H1 (cell line): ENCODE data around the gene ASB16. TPM values are rescaled to one million over a fixed set of nuclear protein-coding genes. Genes with fewer than 3 reads are reported as not detected.
A peak's percentile ranks its signal among the peaks of the same experiment; 100 is the strongest.

Source experiments
- CTCF ChIA-PET: fragments of 300-600 bp; sonication (Branson Sonifier 250); formaldehyde crosslinking; loops from one replicate; lab custom pipeline; 2021; ENCODE audit not compliant: partially characterized antibody; lab: Charles Lee
- POLR2A ChIA-PET: fragments of 300-600 bp; sonication (Branson Sonifier 250); formaldehyde crosslinking; loops from one replicate; lab custom pipeline; 2021; ENCODE audit warnings: inconsistent platforms; ENCODE audit not compliant: partially characterized antibody; lab: Charles Lee
- DNase-seq, 2 experiments: peaks; one replicate each; pipeline versions ENCODE4 v3.0.0 to v3.0.0-alpha.2; 2010 to 2022; ENCODE audit warnings: low spot score in 2 of 2, low read depth in 1 of 2, mixed read lengths in 1 of 2
- FAIRE-seq: peaks from 2 replicates; lab custom pipeline; 2011; peaks lifted over from hg19 to GRCh38; lab: Jason Lieb, UNC
- H2AFZ ChIP-seq: 2 replicates; pipeline ENCODE4 v1.8.1; 2012; ENCODE audit warnings: low read length, inconsistent platforms
- H2AK5ac ChIP-seq: 2 replicates; pipeline ENCODE4 v1.6.1; 2013; ENCODE audit warnings: low read depth, low read length
- H2BK120ac ChIP-seq: replicated peaks from 2 replicates; pipeline ENCODE3; 2013; ENCODE audit warnings: low read depth, low read length, inconsistent platforms
- H2BK12ac ChIP-seq: 2 replicates; pipeline ENCODE4 v1.6.1; 2013; ENCODE audit warnings: low read depth, low read length
- H2BK15ac ChIP-seq: 2 replicates; pipeline ENCODE4 v1.6.1; 2013; ENCODE audit warnings: low read length
- H2BK20ac ChIP-seq: 2 replicates; pipeline ENCODE4 v1.6.1; 2013; ENCODE audit warnings: low read length
- H2BK5ac ChIP-seq: 2 replicates; pipeline ENCODE4 v1.6.1; 2013; ENCODE audit warnings: low read depth, low read length
- H3K14ac ChIP-seq: 2 replicates; pipeline ENCODE4 v1.6.1; 2013; ENCODE audit warnings: inconsistent platforms; ENCODE audit not compliant: insufficient read length
- H3K18ac ChIP-seq: 2 replicates; pipeline ENCODE4 v1.6.1; 2013; ENCODE audit warnings: low read length; ENCODE audit errors: extremely low read depth
- H3K23ac ChIP-seq: 2 replicates; pipeline ENCODE4 v1.6.1; 2013; ENCODE audit warnings: inconsistent platforms; ENCODE audit not compliant: insufficient read length
- H3K23me2 ChIP-seq: 2 replicates; pipeline ENCODE4 v1.6.1; 2013; ENCODE audit warnings: low read depth, low read length
- H3K27ac ChIP-seq: 2 replicates; pipeline ENCODE4 v1.6.1; 2011; ENCODE audit warnings: low read depth, low read length, inconsistent platforms
- H3K27me3 ChIP-seq, 4 experiments: replicated peaks in 1 of 4; 1 replicate in 1 of 4; 2 replicates in 3 of 4; pipeline versions ENCODE4 v1.6.1 to v1.8.1; 2011 to 2013; ENCODE audit warnings: low read length in 3 of 4, mild to moderate bottlenecking in 3 of 4, inconsistent platforms in 2 of 4, mixed read lengths in 2 of 4, moderate library complexity in 1 of 4; ENCODE audit not compliant: control insufficient read depth in 3 of 4, insufficient read depth in 3 of 4; ENCODE audit errors: extremely low read depth in 1 of 4
- H3K36me3 ChIP-seq, 4 experiments: 2 replicates each; pipeline versions ENCODE4 v1.6.1 to v1.8.1; 2011 to 2013; ENCODE audit warnings: mild to moderate bottlenecking in 4 of 4, low read length in 3 of 4, moderate library complexity in 2 of 4, control low read depth in 1 of 4, inconsistent platforms in 1 of 4; ENCODE audit not compliant: insufficient read depth in 4 of 4, control insufficient read depth in 2 of 4
- H3K4ac ChIP-seq: replicated peaks from 2 replicates; pipeline ENCODE3; 2013; ENCODE audit warnings: low read length, low read depth, mixed read lengths, inconsistent platforms; ENCODE audit not compliant: insufficient read length
- H3K4me1 ChIP-seq, 4 experiments: replicated peaks in 1 of 4; 1 replicate in 1 of 4; 2 replicates in 3 of 4; pipeline versions ENCODE4 v1.6.1 to v1.8.1; 2011 to 2013; ENCODE audit warnings: low read length in 3 of 4, inconsistent platforms in 2 of 4, mixed read lengths in 1 of 4; ENCODE audit not compliant: insufficient read depth in 4 of 4, control insufficient read depth in 3 of 4
- H3K4me2 ChIP-seq, 2 experiments: 2 replicates each; pipeline versions ENCODE4 v1.6.1 to v1.8.1; 2011 to 2013; ENCODE audit warnings: low read depth in 2 of 2, low read length in 2 of 2, control low read depth in 1 of 2, inconsistent platforms in 1 of 2, mild to moderate bottlenecking in 1 of 2; ENCODE audit not compliant: insufficient read depth in 1 of 2
- H3K4me3 ChIP-seq, 4 experiments: fragments of 200-600, 300-600 bp in 1 of 4; sonication (generic), shearing (Covaris generic), sonication (Bioruptor Twin) in 1 of 4; 2 replicates each; pipeline versions ENCODE4 v1.5.1 to v1.8.1; 2011 to 2016; ENCODE audit warnings: low read length in 4 of 4, low read depth in 3 of 4, control low read depth in 2 of 4, inconsistent platforms in 2 of 4, mild to moderate bottlenecking in 2 of 4, mixed read lengths in 1 of 4, moderate library complexity in 1 of 4; ENCODE audit not compliant: insufficient read depth in 2 of 4; ENCODE audit errors: extremely low read depth in 1 of 4
- H3K56ac ChIP-seq: replicated peaks from 2 replicates; pipeline ENCODE3; 2013; ENCODE audit warnings: low read depth, mild to moderate bottlenecking, mixed read lengths, low read length, inconsistent platforms; ENCODE audit not compliant: insufficient read length
- H3K79me1 ChIP-seq: 2 replicates; pipeline ENCODE4 v1.6.1; 2013; ENCODE audit warnings: low read depth, low read length, control low read depth
- H3K79me2 ChIP-seq, 2 experiments: 2 replicates each; pipeline versions ENCODE4 v1.6.1 to v1.8.1; 2012 to 2013; ENCODE audit warnings: low read length in 2 of 2, mild to moderate bottlenecking in 2 of 2, inconsistent platforms in 1 of 2; ENCODE audit not compliant: insufficient read depth in 2 of 2, control insufficient read depth in 1 of 2
- H3K9ac ChIP-seq, 4 experiments: replicated peaks in 1 of 4; 1 replicate in 1 of 4; 2 replicates in 3 of 4; pipeline versions ENCODE4 v1.6.1 to v1.8.1; 2011 to 2013; ENCODE audit warnings: low read depth in 3 of 4, low read length in 3 of 4, control low read depth in 2 of 4, mild to moderate bottlenecking in 2 of 4, moderate library complexity in 2 of 4, inconsistent platforms in 1 of 4; ENCODE audit errors: extremely low read depth in 1 of 4
- H3K9me3 ChIP-seq, 2 experiments: 2 replicates each; pipeline versions ENCODE4 v1.6.1 to v1.8.1; 2012 to 2013; ENCODE audit warnings: mild to moderate bottlenecking in 2 of 2, moderate library complexity in 2 of 2, control low read depth in 1 of 2, inconsistent platforms in 1 of 2, low read depth in 1 of 2, low read length in 1 of 2, mixed read lengths in 1 of 2; ENCODE audit not compliant: insufficient read depth in 2 of 2
- H4K20me1 ChIP-seq, 2 experiments: replicated peaks in 1 of 2; 2 replicates each; pipeline versions ENCODE3 to v1.8.1; 2011 to 2013; ENCODE audit warnings: inconsistent platforms in 2 of 2, low read length in 2 of 2, mild to moderate bottlenecking in 1 of 2; ENCODE audit not compliant: insufficient read depth in 2 of 2, control insufficient read depth in 1 of 2
- H4K5ac ChIP-seq: 2 replicates; pipeline ENCODE4 v1.6.1; 2013; ENCODE audit warnings: low read length, low read depth, mixed read lengths, inconsistent platforms; ENCODE audit not compliant: insufficient read length
- H4K8ac ChIP-seq: 2 replicates; pipeline ENCODE4 v1.8.0; 2013; ENCODE audit warnings: mild to moderate bottlenecking, moderate library complexity, low read length, inconsistent platforms; ENCODE audit not compliant: insufficient read depth; ENCODE audit errors: extremely low read depth
- H4K91ac ChIP-seq: replicated peaks from 2 replicates; pipeline ENCODE3; 2013; ENCODE audit warnings: low read length, mixed read lengths, inconsistent platforms; ENCODE audit not compliant: insufficient read length
- CHD2 ChIP-seq: IDR thresholded peaks from 2 replicates; pipeline ENCODE4 v1.6.1; 2012; ENCODE audit warnings: low read length, improper control_type of control experiment
- KDM5A ChIP-seq: fragments of 200-600 bp; IDR thresholded peaks from 2 replicates; pipeline ENCODE4 v1.7.1; 2012; ENCODE audit warnings: mild to moderate bottlenecking, low read length, inconsistent platforms, mixed read lengths
- WGBS, 2 experiments: shearing (Covaris generic) in 1 of 2; methylation state at CpG; one replicate each; pipeline versions ENCODE4 v1.1.6 to v1.1.7; 2013 to 2015; ENCODE audit warnings: low lambda C conversion rate in 2 of 2, mixed read lengths in 2 of 2, inconsistent platforms in 1 of 2, low coverage in 1 of 2, missing lambda C conversion rate in 1 of 2; ENCODE audit not compliant: insufficient replicate concordance in 2 of 2, insufficient coverage in 1 of 2, insufficient read length in 1 of 2; ENCODE audit errors: extremely low coverage in 1 of 2, missing lambda C conversion rate in 1 of 2; 5-methylcytosine and 5-hydroxymethylcytosine counted together
- polyA plus RNA-seq, 7 experiments: library from polyadenylated mRNA; depleted of rRNA in 3 of 7; stranded (reverse) in 5 of 7; unstranded in 2 of 7; fragments of >200 nt in 5 of 7; fragments of 200-250 nt in 2 of 7; gene quantifications; 1 replicate in 5 of 7; 2 replicates in 1 of 7; 4 replicates in 1 of 7; pipeline versions ENCODE4 v1.2.1 to v1.2.3, GENCODE V29; 2011 to 2013; ENCODE audit warnings: missing spikeins in 2 of 7, mixed read lengths in 2 of 7
- total RNA-seq: library from RNA; stranded (reverse); fragmentation: NEBNext Ultra II Directional; extraction: Animal tissue kit (Norgen Biotek cat#: 25700); gene quantifications from 2 replicates; pipeline ENCODE4 v1.2.1, GENCODE V29; 2021

Gene ASB16
- total and polyA plus RNA-seq, 2 of the 8 experiments (the other 6 are each of a cell fraction or from before 2014, with no cell fraction given) = 0.05 TPM; not detected in 1

DNA sequence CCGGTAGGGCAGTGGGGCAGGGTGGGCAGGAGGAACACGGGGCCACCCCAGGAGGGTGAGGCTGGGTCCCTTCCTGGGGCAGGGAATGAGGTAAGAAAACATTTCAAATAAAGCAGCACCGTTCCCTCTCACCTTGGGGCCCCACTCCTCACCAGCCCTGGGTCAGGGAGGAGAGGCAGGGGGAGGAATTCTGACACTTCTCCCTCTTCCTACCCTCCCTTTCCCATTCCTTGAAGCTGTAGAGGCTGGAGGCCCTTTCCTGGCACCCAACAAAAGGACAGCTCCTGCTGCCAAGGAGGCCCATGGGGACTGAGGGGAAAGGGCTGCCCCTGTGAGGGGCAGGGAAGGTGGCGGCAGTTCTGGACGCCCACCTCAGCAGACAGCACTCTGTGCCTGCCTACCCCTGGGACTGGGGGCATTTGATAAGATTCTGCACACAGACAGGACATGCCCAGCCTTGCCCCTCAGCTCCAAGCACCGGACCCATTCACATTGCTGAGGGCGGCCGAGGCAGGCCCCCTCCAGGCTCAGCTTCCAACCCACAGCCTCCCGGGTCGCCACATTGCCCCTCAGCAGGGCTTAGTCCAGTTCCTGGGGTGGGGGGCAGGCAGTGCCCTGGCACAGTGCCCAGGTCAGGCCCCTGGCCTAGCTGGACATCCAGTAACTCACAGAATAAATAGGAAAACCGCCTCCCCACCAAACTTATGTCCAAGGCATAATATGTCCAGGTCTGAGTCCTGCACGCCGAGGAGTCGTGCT lies 23.0 kb downstream of the ASB16 start:
- no peak overlapping the region for H2BK15ac ChIP-seq
- peaks cover 0 to 20% of the 10 kb centered on the region in 2 experiments for H4K20me1 ChIP-seq
- peaks cover 3% of the 10 kb centered on the region; the same call in 1 of the 2 replicates for H3K23me2 ChIP-seq
- POLR2A ChIA-PET = interaction anchor here (1.2 to 2.0 kb wide), 2 partner anchors 9 to 23 kb away, joined by 3 to 5 read pairs; partner anchors contain the start of gene ASB16
- H2AK5ac ChIP-seq = no peak overlapping the region
- H2BK20ac ChIP-seq = no peak overlapping the region
- H3K27me3 ChIP-seq = no peaks in the 10 kb centered on the region
- H3K79me1 ChIP-seq = no peaks in the 10 kb centered on the region; the same call in none of the 2 replicates
- CTCF ChIA-PET = interaction anchor here (0.8 to 1.5 kb wide), 5 partner anchors 10 to 136 kb away, joined by 3 to 4 read pairs (median 3); no protein-coding TSS in a partner anchor
- H3K23ac ChIP-seq = no peak overlapping the region
- H3K9ac ChIP-seq = no peak overlapping the region
- H3K14ac ChIP-seq = no peak overlapping the region
- no peak overlapping the region for H2BK120ac ChIP-seq
- no peak overlapping the region for H2AFZ ChIP-seq
- no peak overlapping the region for H3K4me3 ChIP-seq
- no peak overlapping the region for H3K27ac ChIP-seq
- H3K4me2 ChIP-seq = no peak overlapping the region
- H4K91ac ChIP-seq = peak overlapping the region; percentile 68
- H2BK5ac ChIP-seq = 0 out of 2 replicates have a peak overlapping the region, but pooled peaks have one; percentile 27
- H3K56ac ChIP-seq = no peak overlapping the region
- peaks cover 24 to 45% (median 32%) of the 10 kb centered on the region in 4 experiments for H3K36me3 ChIP-seq
- H3K79me2 ChIP-seq = peaks cover 0 to 20% of the 10 kb centered on the region in 2 experiments; a peak in 3 of 4 replicates
- no peak overlapping the region for H2BK12ac ChIP-seq
- H4K5ac ChIP-seq = no peak overlapping the region
- no peak for FAIRE-seq
- peak overlapping the region; percentile 78; the same call in 1 of the 2 replicates for H4K8ac ChIP-seq
- H3K9me3 ChIP-seq = no peaks in the 10 kb centered on the region
- peaks cover 0 to 21% (median 15%) of the 10 kb centered on the region in 4 experiments; a peak in 6 of 7 replicates for H3K4me1 ChIP-seq
- H3K18ac ChIP-seq = no peak overlapping the region
- H3K4ac ChIP-seq = no peak overlapping the region
- WGBS, 2 experiments = 87% methylated on average over 14 of the region's 14 CpGs; no CpG with 5 or more reads in 1 of the 2 experiments
- no peak for DNase-seq
- TF ChIP-seq KDM5A (no peak), CHD2 (no peak)
